ENCODE results near the gene CSRP1. TPM values are rescaled to one million over a fixed set of nuclear protein-coding genes. Genes with fewer than 3 reads are reported as not detected.

Gene CSRP1
- total and polyA plus RNA-seq, 7 donors, result 14.7 to 27.7 (median 23.2) TPM

DNA sequence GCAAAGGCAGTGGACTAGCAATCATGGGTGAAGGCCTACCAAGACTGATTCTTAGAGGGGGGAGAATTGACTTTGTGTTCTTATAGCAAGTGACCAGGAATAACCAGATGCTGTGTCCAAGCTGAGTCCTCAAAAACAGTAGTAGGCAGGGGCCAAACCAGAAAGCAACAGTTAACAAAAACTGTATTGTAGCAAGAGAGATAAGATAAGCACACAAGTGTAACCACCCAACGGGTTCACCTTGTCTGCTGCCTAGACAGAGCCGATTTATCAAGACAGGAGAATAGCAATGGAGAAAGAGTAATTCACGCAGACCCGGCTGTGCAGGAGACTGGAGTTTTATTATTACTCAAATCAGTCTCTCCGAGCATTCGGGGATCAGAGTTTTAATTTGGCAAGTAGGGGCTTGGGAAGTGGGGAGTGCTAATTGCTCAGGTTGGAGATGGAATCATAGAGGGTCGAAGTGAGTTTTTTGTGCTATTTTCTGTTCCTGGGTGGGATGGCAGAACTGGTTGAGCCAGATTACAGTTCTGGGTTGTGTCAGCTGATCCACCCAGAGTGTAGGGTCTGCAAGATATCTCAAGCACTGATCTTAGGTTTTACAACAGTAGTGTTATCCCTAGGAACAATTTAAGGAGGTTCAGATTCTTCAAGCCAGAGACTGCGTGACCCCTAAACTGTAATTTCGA lies 8.3 kb upstream of the CSRP1 start:
- Histone ChIP-seq H3K4me3 (no peak overlapping the region), H3K27ac (no peak overlapping the region), H3K9me3 (no peaks in the 10 kb centered on the region), H3K36me3 (ENCODE audit: insufficient read depth in 1 of 2, low read depth in 1 of 2) (no peaks in the 10 kb centered on the region), H3K27me3 (ENCODE audit: insufficient read depth in 3 of 3, low read length in 2 of 3) (no peaks in the 10 kb centered on the region), H3K4me1 (peaks cover 12% of the 10 kb centered on the region)
- ATAC-seq (no peak), DNase-seq (no peak)
- TF ChIP-seq, protein P1, sequence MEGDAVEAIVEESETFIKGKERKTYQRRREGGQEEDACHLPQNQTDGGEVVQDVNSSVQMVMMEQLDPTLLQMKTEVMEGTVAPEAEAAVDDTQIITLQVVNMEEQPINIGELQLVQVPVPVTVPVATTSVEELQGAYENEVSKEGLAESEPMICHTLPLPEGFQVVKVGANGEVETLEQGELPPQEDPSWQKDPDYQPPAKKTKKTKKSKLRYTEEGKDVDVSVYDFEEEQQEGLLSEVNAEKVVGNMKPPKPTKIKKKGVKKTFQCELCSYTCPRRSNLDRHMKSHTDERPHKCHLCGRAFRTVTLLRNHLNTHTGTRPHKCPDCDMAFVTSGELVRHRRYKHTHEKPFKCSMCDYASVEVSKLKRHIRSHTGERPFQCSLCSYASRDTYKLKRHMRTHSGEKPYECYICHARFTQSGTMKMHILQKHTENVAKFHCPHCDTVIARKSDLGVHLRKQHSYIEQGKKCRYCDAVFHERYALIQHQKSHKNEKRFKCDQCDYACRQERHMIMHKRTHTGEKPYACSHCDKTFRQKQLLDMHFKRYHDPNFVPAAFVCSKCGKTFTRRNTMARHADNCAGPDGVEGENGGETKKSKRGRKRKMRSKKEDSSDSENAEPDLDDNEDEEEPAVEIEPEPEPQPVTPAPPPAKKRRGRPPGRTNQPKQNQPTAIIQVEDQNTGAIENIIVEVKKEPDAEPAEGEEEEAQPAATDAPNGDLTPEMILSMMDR (IDR thresholded peaks at IDR 0.05), result no peak
- 94% methylated on average over 9 of the region's 9 CpGs for WGBS, 3 donors
- intact Hi-C loops (cut with DNase I), result loop anchor here in 1 of 2 donors (10.0 kb wide), 1 partner anchor 260 kb away; no protein-coding TSS in a partner anchor

DNA sequence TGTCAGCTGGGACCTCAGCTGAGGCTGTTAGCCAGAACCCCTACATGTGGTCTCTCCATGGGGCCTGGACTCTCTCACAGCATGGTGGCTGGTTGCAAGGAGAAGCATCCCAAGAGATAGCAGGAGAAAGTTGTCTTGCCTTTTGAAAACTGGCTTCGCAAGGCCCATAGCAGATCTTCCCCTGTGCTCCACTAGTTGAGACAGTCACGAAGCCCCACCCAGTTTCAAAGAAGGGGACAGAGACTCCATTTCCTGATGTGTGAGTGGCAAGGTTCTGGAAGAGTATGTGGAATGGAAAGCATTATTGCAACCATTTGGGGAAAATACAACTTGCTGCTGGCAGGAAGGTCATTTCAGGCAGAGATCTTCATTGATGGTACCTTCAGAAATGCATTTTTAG lies 7.5 kb upstream of the CSRP1 start:
- TF ChIP-seq, protein P1 (IDR thresholded peaks at IDR 0.05), result no peak
- Histone ChIP-seq H3K27me3 (ENCODE audit: insufficient read depth in 3 of 3, low read length in 2 of 3) (no peaks in the 10 kb centered on the region), H3K4me1 (peaks cover 12% of the 10 kb centered on the region), H3K27ac (no peak overlapping the region), H3K9me3 (no peaks in the 10 kb centered on the region), H3K36me3 (ENCODE audit: insufficient read depth in 1 of 2, low read depth in 1 of 2) (no peaks in the 10 kb centered on the region), H3K4me3 (no peak overlapping the region)
- no peak for ATAC-seq
- DNase-seq, result no peak
- intact Hi-C loops (cut with DNase I), result loop anchor here in 1 of 2 donors (10.0 kb wide), 1 partner anchor 260 kb away; no protein-coding TSS in a partner anchor
- WGBS, 3 donors, result 98 to 100% (median 99%) methylated on average over 2 of the region's 2 CpGs

DNA sequence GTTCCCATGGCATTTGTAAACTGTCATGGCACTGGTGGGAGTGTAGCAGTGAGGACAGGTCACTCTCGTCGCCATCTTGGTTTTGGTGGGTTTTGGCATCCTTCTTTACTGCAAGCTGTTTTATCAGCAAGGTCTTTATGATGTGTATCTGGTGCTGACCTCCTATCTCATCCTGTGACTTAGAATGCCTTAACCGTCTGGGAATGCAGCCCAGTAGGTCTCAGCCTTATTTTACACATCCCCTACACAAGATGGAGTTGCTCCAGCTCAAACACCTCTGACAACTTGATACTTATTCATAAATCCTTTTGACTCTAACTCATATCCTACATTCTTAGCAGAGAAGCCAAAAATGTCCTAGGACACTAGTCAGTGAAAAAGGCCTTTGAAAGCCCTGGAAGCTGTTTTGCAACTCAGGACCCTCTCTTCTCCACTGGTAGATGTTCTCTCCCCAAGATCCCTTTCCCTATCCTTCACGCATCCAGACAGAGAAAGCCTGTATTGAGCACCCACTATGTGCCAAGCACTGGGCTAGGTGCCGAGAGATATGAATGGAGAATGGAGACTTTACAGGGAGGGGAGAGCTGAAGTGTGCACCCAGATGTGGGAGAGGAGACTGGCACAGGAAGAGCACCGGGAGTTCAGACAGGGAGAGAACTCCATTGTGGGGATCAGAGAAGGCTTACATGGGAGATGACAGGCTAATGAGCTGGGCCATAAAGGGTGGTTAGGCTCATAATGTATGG lies 6.7 kb upstream of the CSRP1 start:
- Histone ChIP-seq H3K27ac (no peak overlapping the region), H3K4me3 (no peak overlapping the region), H3K27me3 (ENCODE audit: insufficient read depth in 3 of 3, low read length in 2 of 3) (no peaks in the 10 kb centered on the region), H3K4me1 (peaks cover 12% of the 10 kb centered on the region), H3K9me3 (no peaks in the 10 kb centered on the region), H3K36me3 (ENCODE audit: insufficient read depth in 1 of 2, low read depth in 1 of 2) (no peaks in the 10 kb centered on the region)
- intact Hi-C loops (cut with DNase I), result loop anchor here (2.0 to 10.0 kb wide), 3 partner anchors 65 to 259 kb away; no protein-coding TSS in a partner anchor
- TF ChIP-seq, protein P1 (IDR thresholded peaks at IDR 0.05), result no peak
- DNase-seq, result no peak
- 89 to 93% (median 92%) methylated on average over 6 of the region's 6 CpGs for WGBS, 3 donors
- ATAC-seq, result no peak

DNA sequence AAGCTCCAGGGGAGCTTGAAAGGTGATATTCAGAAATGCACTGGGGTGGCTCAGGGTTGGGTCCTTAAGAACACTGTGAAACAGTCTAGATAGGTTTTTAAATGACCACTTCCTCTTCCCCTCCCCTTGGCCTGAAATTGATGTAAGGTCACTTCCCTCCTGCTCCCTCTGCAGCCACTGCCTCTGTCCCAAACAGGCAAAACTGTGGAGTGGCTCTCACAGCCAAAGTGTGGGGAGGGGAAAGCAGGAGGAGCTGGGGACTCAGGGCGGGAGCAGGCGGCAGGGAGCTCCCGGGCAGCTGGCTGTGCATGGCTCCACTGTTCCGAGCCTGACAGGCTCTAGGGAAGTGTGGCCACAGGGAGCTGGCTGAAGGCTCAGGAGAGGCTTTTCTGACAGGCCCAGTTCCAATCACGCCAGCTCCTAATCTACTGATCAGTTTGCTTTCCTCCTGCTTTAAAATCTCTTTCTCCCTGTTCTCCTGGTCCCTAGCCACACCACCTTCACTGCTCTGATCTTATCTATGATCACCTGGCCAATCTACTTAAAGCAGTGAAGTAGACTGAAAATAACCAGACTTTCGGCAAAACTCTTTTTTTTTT lies 5.1 kb upstream of the CSRP1 start:
- Histone ChIP-seq H3K4me3 (no peak overlapping the region), H3K27me3 (ENCODE audit: insufficient read depth in 3 of 3, low read length in 2 of 3) (no peaks in the 10 kb centered on the region), H3K9me3 (no peaks in the 10 kb centered on the region), H3K27ac (peak overlapping the region; percentile 60), H3K4me1 (peaks cover 12% of the 10 kb centered on the region), H3K36me3 (ENCODE audit: insufficient read depth in 1 of 2, low read depth in 1 of 2) (no peaks in the 10 kb centered on the region)
- ATAC-seq (peak; percentile 41 to 59 (median 52)), DNase-seq (peak; percentile 63 to 77)
- TF ChIP-seq, protein P1 (IDR thresholded peaks at IDR 0.05), result no peak
- intact Hi-C loops (cut with DNase I), result loop anchor here (1.0 to 10.0 kb wide), 4 partner anchors 30 to 257 kb away; no protein-coding TSS in a partner anchor
- 27 to 48% (median 33%) methylated on average over 6 of the region's 6 CpGs for WGBS, 3 donors

Measured in psoas muscle (tissue), 8 donors.